ENCODE measurements around the gene SPRY4. TPM values are rescaled to one million over a fixed set of nuclear protein-coding genes. Genes with fewer than 3 reads are reported as not detected.

SPRY4 gene
- total RNA-seq, 1 experiment from 2014 or later: 7.7 TPM

DNA sequence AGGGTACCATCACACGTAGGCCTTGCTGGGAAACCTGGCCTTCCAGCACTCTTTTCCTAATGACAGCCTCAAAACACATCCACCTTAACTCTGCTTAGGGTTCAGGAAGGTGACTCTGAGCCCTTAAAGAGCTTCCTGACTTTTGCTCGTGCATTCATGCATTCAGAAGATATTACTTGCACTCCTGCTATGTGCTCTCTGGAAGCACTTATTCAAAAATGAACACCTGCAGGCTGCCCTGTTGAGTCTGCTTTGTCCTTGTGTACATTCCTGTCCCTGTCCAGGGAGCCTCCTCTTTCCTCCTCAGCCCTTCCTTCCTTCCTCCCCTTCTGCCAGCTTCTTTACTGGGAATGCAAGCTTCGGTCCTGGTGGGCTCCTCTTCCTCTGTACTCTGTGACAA, 61.5 kb downstream of the SPRY4 start:
- Histone ChIP-seq H3K4me3 (ENCODE audit: low read depth, low read length) (no peak overlapping the region), H3K4me1 (peaks cover 14% of the 10 kb centered on the region; the same call in 1 of the 2 replicates), H3K9me3 (no peaks in the 10 kb centered on the region), H3K27me3 (replicated peaks; ENCODE audit: control insufficient read depth, insufficient read depth, low read length) (no peaks in the 10 kb centered on the region), H3K36me3 (ENCODE audit: control insufficient read depth, insufficient read depth, low read length) (no peaks in the 10 kb centered on the region)
- Mint-ChIP-seq H3K9me3 (ENCODE audit: unreplicated experiment) (no peaks in the 10 kb centered on the region), H3K27me3 (ENCODE audit: insufficient read depth, unreplicated experiment) (no peaks in the 10 kb centered on the region), H3K4me3 (ENCODE audit: unreplicated experiment) (no peak overlapping the region), H3K27ac (ENCODE audit: unreplicated experiment) (no peak overlapping the region), H3K4me1 (ENCODE audit: low read depth, unreplicated experiment) (peaks cover 8% of the 10 kb centered on the region), H3K36me3 (ENCODE audit: insufficient read depth, unreplicated experiment) (no peaks in the 10 kb centered on the region)
- TF ChIP-seq, protein P1, sequence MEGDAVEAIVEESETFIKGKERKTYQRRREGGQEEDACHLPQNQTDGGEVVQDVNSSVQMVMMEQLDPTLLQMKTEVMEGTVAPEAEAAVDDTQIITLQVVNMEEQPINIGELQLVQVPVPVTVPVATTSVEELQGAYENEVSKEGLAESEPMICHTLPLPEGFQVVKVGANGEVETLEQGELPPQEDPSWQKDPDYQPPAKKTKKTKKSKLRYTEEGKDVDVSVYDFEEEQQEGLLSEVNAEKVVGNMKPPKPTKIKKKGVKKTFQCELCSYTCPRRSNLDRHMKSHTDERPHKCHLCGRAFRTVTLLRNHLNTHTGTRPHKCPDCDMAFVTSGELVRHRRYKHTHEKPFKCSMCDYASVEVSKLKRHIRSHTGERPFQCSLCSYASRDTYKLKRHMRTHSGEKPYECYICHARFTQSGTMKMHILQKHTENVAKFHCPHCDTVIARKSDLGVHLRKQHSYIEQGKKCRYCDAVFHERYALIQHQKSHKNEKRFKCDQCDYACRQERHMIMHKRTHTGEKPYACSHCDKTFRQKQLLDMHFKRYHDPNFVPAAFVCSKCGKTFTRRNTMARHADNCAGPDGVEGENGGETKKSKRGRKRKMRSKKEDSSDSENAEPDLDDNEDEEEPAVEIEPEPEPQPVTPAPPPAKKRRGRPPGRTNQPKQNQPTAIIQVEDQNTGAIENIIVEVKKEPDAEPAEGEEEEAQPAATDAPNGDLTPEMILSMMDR (IDR thresholded peaks at IDR 0.05; ENCODE audit: insufficient read depth in 1 of 2, low read depth in 1 of 2, low read length in 1 of 2, severe bottlenecking in 1 of 2, unreplicated experiment in 1 of 2): no peak
- intact Hi-C loops (cut with micrococcal nuclease; ENCODE audit: unreplicated experiment): no loop called here
- ChIA-PET CTCF (no interaction called here), POLR2A (no interaction called here)
- no TSS peak for BruUV-seq (replicated peaks)
- no peak for DNase-seq

DNA sequence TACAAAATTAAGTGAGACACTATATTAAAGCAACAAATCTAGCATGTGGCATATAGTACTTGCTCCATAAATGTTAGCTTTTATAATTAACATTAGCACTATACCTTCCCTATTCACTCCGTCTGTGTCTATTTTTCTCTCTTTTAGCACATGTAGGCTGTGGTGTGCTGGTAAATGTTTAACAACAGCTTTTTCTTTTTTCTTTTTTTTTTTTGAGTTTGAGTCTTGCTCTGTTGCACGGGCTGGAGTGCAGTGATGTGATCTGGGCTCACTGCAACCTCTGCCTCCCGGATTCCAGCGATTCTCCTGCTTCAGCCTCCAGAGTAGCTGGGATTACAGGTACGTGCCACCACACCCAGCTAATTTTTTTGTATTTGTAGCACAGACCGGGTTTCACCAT, 62.1 kb downstream of the SPRY4 start:
- DNase-seq: no peak
- Mint-ChIP-seq H3K27me3 (ENCODE audit: insufficient read depth, unreplicated experiment) (no peaks in the 10 kb centered on the region), H3K27ac (ENCODE audit: unreplicated experiment) (no peak overlapping the region), H3K4me1 (ENCODE audit: low read depth, unreplicated experiment) (peaks cover 8% of the 10 kb centered on the region), H3K9me3 (ENCODE audit: unreplicated experiment) (no peaks in the 10 kb centered on the region), H3K4me3 (ENCODE audit: unreplicated experiment) (no peak overlapping the region), H3K36me3 (ENCODE audit: insufficient read depth, unreplicated experiment) (no peaks in the 10 kb centered on the region)
- Histone ChIP-seq H3K27me3 (replicated peaks; ENCODE audit: control insufficient read depth, insufficient read depth, low read length) (no peaks in the 10 kb centered on the region), H3K9me3 (no peaks in the 10 kb centered on the region), H3K4me1 (peaks cover 12% of the 10 kb centered on the region; the same call in 1 of the 2 replicates), H3K36me3 (ENCODE audit: control insufficient read depth, insufficient read depth, low read length) (no peaks in the 10 kb centered on the region), H3K4me3 (ENCODE audit: low read depth, low read length) (no peak overlapping the region)
- ChIA-PET CTCF (no interaction called here), POLR2A (interaction anchor here (0.7 kb wide), 1 partner anchor 14 kb away, joined by 3 read pairs; no protein-coding TSS in a partner anchor)
- TF ChIP-seq, protein P1 (IDR thresholded peaks at IDR 0.05; ENCODE audit: insufficient read depth in 1 of 2, low read depth in 1 of 2, low read length in 1 of 2, severe bottlenecking in 1 of 2, unreplicated experiment in 1 of 2): no peak
- intact Hi-C loops (cut with micrococcal nuclease; ENCODE audit: unreplicated experiment): no loop called here
- BruUV-seq (replicated peaks): no TSS peak

Other genes with a start within 250 kb of the SPRY4 start
- gene NDFIP1, start 216.2 kb downstream of the SPRY4 start, total RNA-seq (2022): 49.0 and 51.6 TPM in 2 replicates